ENCODE measurements around the gene RAD18. TPM values are rescaled to one million over a fixed set of nuclear protein-coding genes. Genes with fewer than 3 reads are reported as not detected.

RAD18 gene
- total and polyA plus RNA-seq, 9 of the 15 experiments (the other 6 are each of a cell fraction or from before 2014, with no cell fraction given), result 19.2 to 49.4 (median 34.4) TPM

- TF ChIP-seq, protein P1, sequence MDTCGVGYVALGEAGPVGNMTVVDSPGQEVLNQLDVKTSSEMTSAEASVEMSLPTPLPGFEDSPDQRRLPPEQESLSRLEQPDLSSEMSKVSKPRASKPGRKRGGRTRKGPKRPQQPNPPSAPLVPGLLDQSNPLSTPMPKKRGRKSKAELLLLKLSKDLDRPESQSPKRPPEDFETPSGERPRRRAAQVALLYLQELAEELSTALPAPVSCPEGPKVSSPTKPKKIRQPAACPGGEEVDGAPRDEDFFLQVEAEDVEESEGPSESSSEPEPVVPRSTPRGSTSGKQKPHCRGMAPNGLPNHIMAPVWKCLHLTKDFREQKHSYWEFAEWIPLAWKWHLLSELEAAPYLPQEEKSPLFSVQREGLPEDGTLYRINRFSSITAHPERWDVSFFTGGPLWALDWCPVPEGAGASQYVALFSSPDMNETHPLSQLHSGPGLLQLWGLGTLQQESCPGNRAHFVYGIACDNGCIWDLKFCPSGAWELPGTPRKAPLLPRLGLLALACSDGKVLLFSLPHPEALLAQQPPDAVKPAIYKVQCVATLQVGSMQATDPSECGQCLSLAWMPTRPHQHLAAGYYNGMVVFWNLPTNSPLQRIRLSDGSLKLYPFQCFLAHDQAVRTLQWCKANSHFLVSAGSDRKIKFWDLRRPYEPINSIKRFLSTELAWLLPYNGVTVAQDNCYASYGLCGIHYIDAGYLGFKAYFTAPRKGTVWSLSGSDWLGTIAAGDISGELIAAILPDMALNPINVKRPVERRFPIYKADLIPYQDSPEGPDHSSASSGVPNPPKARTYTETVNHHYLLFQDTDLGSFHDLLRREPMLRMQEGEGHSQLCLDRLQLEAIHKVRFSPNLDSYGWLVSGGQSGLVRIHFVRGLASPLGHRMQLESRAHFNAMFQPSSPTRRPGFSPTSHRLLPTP (IDR thresholded peaks at IDR 0.05; ENCODE audit: borderline replicate concordance, extremely low read depth, insufficient read length), result no peak
- TF ChIP-seq RBM39 (optimal IDR thresholded peaks at IDR 0.05; ENCODE audit: low read depth, low read length) (no peak), ZNF830 (CRISPR knock-in tag; IDR thresholded peaks at IDR 0.05) (no peak)
These were observed 135.6 kb downstream of the RAD18 start (continued) for GRCh38 chr3:8827641-8828040.

Small RNAs within 50 kb of the gene (small RNA-seq; reads per million reads assigned to genes)
- gene RF00416, result not detected

Other genes starting within 250 kb of the RAD18 start
- gene CAV3, start 229.7 kb downstream of the RAD18 start, total RNA-seq (2014; rRNA removed), result not detected in 2 replicates
- gene CAV3, start 229.7 kb downstream of the RAD18 start, total RNA-seq (2014; rRNA removed; fragmentation: Illumina TruSeq; extraction: Trizol), result not detected in 2 replicates
- not detected in 2 replicates for gene CAV3, start 229.7 kb downstream of the RAD18 start, total RNA-seq (2015; rRNA removed; fragmentation: Illumina TruSeq; extraction: Trizol)
- gene CAV3, start 229.7 kb downstream of the RAD18 start, total RNA-seq (2021), result not detected in 2 replicates
- gene CAV3, start 229.7 kb downstream of the RAD18 start, polyA plus RNA-seq (2011; rRNA removed), result not detected in 2 replicates
- not detected in 2 replicates for gene CAV3, start 229.7 kb downstream of the RAD18 start, polyA plus RNA-seq (2014; fragmentation: Illumina TruSeq; extraction: Trizol)
- not detected for gene CAV3, start 229.7 kb downstream of the RAD18 start, polyA plus RNA-seq (2014; fragmentation: Nextera tagmentation; extraction: Ambion mirVana)
- not detected in 2 replicates for gene CAV3, start 229.7 kb downstream of the RAD18 start, polyA plus RNA-seq (2014; rRNA removed)
- gene OXTR, start 193.9 kb downstream of the RAD18 start, total RNA-seq (2014; rRNA removed), result 0.68 and 1.4 TPM in 2 replicates
- 0.80 and 0.83 TPM in 2 replicates for gene OXTR, start 193.9 kb downstream of the RAD18 start, total RNA-seq (2014; rRNA removed; fragmentation: Illumina TruSeq; extraction: Trizol)
- gene OXTR, start 193.9 kb downstream of the RAD18 start, total RNA-seq (2015; rRNA removed; fragmentation: Illumina TruSeq; extraction: Trizol), result 1.1 and 1.4 TPM in 2 replicates
- gene OXTR, start 193.9 kb downstream of the RAD18 start, total RNA-seq (2021), result 1.2 and 1.5 TPM in 2 replicates
- 0.38 and 0.57 TPM in 2 replicates for gene OXTR, start 193.9 kb downstream of the RAD18 start, polyA plus RNA-seq (2011; rRNA removed)
- gene OXTR, start 193.9 kb downstream of the RAD18 start, polyA plus RNA-seq (2014; fragmentation: Illumina TruSeq; extraction: Trizol), result 0.57 and 1.1 TPM in 2 replicates
- gene OXTR, start 193.9 kb downstream of the RAD18 start, polyA plus RNA-seq (2014; fragmentation: Nextera tagmentation; extraction: Ambion mirVana), result under 1 TPM; 0.14 to 0.22 TPM
- gene OXTR, start 193.9 kb downstream of the RAD18 start, polyA plus RNA-seq (2014; rRNA removed), result 1.0 and 1.3 TPM in 2 replicates